Muscle layer of colon (tissue), 2 donors: Measurements from ENCODE around the gene PTH2.

Experiments
- H3K27ac ChIP-seq: one replicate; pipeline ENCODE4 v1.7.0; 2013; ENCODE audit warnings: low read depth, mild to moderate bottlenecking, low read length, moderate library complexity
- H3K27me3 ChIP-seq, 2 donors: one replicate each; pipeline ENCODE4 v1.7.0; 2013; ENCODE audit warnings: low read length in 2 of 2, mild to moderate bottlenecking in 2 of 2; ENCODE audit not compliant: insufficient read depth in 2 of 2, control insufficient read depth in 1 of 2
- H3K36me3 ChIP-seq: one replicate; pipeline ENCODE4 v1.7.0; 2013; ENCODE audit warnings: mild to moderate bottlenecking, low read length; ENCODE audit not compliant: insufficient read depth
- H3K4me1 ChIP-seq: one replicate; pipeline ENCODE4 v1.7.0; 2013; ENCODE audit warnings: mild to moderate bottlenecking, low read length; ENCODE audit not compliant: insufficient read depth
- H3K4me3 ChIP-seq, 2 donors: one replicate each; pipeline ENCODE4 v1.7.0; 2013; ENCODE audit warnings: low read length in 2 of 2, low read depth in 1 of 2, mild to moderate bottlenecking in 1 of 2, moderate library complexity in 1 of 2
- H3K9ac ChIP-seq: one replicate; pipeline ENCODE4 v1.7.0; 2013; ENCODE audit warnings: low read length
- H3K9me3 ChIP-seq: one replicate; pipeline ENCODE4 v1.7.0; 2013; ENCODE audit warnings: mild to moderate bottlenecking, low read length
- donor health status: abdominal sarcoma.
- donor health status: Adenocarcinoma of cecum.

The PTH2 gene

DNA sequence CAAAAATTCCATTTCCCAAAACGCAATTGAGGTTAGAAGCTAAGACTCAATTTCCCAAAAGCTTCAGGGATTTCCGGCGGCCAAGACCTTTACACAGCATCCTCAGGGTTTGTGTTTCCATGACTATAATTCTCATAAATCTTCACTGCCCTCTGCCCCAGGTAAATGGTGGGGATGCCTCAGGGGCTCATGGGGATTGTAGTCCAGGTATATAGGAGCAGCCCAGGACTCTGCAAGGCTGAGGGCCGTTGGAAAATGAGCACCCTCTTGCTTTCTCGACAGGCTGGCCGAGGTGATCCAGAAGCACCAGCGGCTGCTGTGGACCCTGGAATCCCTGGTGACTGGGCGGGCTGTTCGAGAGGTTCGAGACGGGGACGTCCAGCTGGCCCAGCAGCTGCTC, 36.1 kb upstream of the PTH2 start:
- H3K9ac ChIP-seq: no peak overlapping the region
- peaks cover 1% of the 10 kb centered on the region for H3K4me1 ChIP-seq
- H3K4me3 ChIP-seq: no peak overlapping the region
- H3K27ac ChIP-seq: no peak overlapping the region
- no peaks in the 10 kb centered on the region for H3K9me3 ChIP-seq
- no peaks in the 10 kb centered on the region for H3K27me3 ChIP-seq
- H3K36me3 ChIP-seq: no peaks in the 10 kb centered on the region

DNA sequence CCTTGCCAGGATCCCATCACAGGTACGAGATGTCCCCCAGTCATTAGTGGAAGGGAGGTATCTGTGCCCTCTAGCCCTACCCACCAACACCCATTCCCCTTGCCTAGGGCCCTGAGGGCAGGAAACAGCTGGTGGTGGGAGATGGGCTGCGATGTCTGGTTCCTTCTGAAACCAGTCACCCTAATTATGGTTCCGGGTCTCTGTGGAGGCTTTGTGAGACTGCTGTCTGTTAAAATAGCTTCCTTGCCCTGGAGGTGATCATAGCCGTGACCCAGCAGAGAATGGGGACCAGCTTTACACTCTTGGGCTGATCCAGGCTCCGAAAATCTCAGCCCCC, 35.3 kb upstream of the PTH2 start:
- Histone ChIP-seq H3K27ac (no peak overlapping the region), H3K36me3 (no peaks in the 10 kb centered on the region), H3K4me3 (no peak overlapping the region), H3K27me3 (no peaks in the 10 kb centered on the region), H3K4me1 (peaks cover 8% of the 10 kb centered on the region), H3K9ac (no peak overlapping the region), H3K9me3 (no peaks in the 10 kb centered on the region)

DNA sequence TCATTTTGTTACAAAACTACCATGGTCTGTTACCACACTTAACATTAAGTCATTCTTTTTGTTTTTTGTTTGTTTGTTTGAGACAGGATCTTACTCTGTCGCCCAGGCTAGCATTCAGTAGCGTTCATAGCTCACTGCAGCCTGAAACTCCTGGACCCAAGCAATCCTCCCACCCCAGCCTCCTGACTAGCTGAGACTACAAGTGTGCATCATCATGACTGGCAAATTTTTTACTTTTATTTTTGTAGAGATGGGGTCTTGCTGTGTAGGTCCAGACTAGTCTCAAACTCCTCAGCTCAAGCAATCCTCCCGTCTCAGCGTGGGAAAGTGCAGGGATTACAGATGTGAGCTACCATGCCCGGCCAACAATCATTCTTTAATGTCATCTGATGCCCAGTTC, 33.1 kb upstream of the PTH2 start:
- Histone ChIP-seq H3K4me3 (no peak overlapping the region), H3K27ac (no peak overlapping the region), H3K9ac (no peak overlapping the region), H3K27me3 (no peaks in the 10 kb centered on the region), H3K4me1 (peaks cover 8% of the 10 kb centered on the region), H3K9me3 (no peaks in the 10 kb centered on the region), H3K36me3 (no peaks in the 10 kb centered on the region)

DNA sequence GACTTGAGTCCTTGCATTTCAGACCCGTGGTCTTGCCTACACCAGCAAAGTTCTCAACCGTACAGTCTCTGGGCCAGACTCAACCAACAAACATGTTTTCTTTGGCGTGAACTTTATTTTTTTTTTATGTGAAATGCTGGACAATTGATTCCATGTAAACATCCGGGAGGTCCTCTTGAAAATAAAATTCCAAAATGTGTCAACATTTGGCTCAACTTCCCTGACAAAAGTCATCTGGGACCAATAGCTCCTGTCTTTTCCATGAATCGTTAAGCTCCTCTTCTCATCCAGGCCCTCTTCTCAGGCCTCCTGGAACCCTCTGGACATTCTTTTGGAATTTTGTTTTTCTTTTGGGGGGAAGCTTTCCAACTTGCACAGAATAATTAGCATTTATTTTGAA, 32.5 kb upstream of the PTH2 start:
- Histone ChIP-seq H3K27me3 (no peaks in the 10 kb centered on the region), H3K4me3 (no peak overlapping the region), H3K9me3 (no peaks in the 10 kb centered on the region), H3K36me3 (no peaks in the 10 kb centered on the region), H3K27ac (no peak overlapping the region), H3K4me1 (peaks cover 9% of the 10 kb centered on the region), H3K9ac (no peak overlapping the region)

DNA sequence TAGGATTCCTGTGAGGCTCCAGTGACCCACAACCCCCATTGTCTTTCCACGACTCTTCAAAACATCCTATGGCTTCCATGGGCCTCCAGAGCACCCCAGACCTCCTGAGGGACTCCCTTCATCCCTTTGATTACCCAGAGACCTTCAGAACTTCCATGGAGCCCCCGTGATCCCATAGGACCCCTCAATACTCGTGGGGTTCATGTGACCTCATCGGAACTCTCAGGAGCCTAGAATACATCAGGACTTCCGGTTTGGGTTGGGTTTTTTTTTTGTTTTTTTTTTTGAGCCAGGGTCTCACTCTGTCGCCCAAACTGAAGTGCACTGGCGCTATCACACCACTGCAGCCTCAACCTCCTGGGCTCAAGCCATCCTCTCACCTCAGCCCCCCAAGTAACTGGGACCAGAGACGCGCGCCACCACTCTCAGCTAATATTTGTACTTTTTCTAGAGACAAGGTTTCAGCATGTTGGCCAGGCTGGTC, 30.6 kb upstream of the PTH2 start:
- Histone ChIP-seq H3K9ac (peak overlapping the region; percentile 86), H3K4me3 (peak overlapping the region; percentile 40 to 80), H3K36me3 (peaks cover 7% of the 10 kb centered on the region), H3K9me3 (no peaks in the 10 kb centered on the region), H3K4me1 (peaks cover 12% of the 10 kb centered on the region), H3K27me3 (no peaks in the 10 kb centered on the region), H3K27ac (peak overlapping the region; percentile 75)

DNA sequence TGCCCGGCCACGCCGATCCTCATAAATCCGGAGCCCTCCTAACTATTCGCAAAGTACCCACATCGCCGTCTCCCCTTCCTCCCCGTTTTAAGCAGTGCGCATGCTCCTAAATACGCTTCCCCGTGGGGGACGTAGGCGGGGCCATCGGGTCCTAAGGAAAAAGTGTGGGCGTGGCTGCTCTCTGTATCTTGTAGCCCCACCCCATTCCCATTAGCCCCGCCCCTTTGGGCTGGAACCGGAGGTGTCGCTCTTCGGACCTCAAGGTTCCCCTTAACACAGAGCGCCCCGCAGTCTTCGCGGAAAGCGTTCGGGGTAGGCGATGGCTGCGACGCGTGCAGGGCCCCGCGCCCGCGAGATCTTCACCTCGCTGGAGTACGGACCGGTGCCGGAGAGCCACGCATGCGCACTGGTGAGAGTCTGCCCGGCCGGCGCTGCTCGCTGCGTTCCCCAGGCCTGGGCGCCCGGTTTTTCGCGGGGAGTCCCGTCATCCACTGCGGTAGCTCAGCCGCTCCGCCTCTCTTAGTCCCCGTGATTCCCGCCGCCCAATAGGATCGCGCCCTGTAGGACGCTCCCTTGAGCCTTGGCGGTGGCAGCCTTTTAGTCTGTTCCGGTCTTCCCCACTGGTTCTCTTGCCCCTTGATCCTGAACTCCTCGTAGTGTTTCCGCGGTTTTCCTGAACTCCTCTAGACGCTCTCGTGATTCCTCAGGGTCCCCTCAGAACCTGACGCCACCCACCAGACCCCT, 29.9 kb upstream of the PTH2 start, which contains the start of gene ALDH16A1:
Gene ALDH16A1 (plus strand): TSS at position 213 of the 744 bp plus-strand sequence. CDS start 107 bp downstream, at position 320.
- peak within 1 kb of the TSS; percentile 75 for H3K27ac ChIP-seq
- no peaks in the 10 kb centered on the region for H3K9me3 ChIP-seq
- peak within 1 kb of the TSS; percentile 40 to 91 for H3K4me3 ChIP-seq
- H3K27me3 ChIP-seq: no peaks in the 10 kb centered on the region
- H3K4me1 ChIP-seq: peaks cover 12% of the 10 kb centered on the region
- H3K9ac ChIP-seq: peak within 1 kb of the TSS; percentile 86
- H3K36me3 ChIP-seq: peaks cover 10% of the 10 kb centered on the region

DNA sequence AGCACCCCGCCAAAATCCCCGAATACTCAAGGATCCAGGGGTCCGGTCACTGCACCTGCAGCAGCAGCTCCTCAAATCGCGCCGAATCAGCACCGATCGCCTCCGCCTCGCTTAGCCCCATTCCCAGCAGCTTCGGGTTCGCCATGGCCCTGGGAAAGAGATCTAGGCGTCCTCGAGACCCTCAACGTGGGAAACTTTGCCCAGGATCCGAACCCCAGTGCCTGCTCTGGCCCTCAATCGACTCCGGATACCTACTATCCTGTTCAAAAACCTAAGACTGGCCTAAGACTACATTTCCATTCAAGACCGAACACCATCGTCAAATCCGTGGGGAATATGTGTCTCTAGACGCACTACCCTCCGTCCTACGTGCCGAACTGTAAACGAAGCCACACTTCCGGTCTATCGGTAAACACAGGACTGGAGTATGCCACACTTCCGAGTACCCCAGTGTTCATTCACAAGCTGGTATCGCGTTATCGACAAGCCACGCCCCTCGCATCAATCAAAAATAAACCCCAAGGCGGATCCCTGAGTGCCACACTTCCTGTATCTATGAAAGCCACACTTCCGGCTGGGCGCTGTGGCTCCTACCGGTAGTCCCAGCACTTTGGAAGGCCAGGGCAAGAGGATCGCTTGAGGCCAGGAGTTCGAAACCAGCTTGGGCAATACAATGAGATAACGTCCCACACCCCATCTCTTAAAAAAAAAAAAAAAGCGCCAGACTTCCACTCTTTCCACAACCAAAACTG, 28.4 kb upstream of the PTH2 start, which contains the start of gene PIH1D1:
Gene PIH1D1 (minus strand): TSS at position 385 of the 752 bp plus-strand sequence. CDS start 240 bp downstream, at position 145.
- peak within 1 kb of the TSS; percentile 81 for H3K9ac ChIP-seq
- peaks cover 12% of the 10 kb centered on the region for H3K4me1 ChIP-seq
- H3K27ac ChIP-seq: peak within 1 kb of the TSS; percentile 75
- H3K27me3 ChIP-seq: no peaks in the 10 kb centered on the region
- peak within 1 kb of the TSS; percentile 76 to 91 for H3K4me3 ChIP-seq
- no peaks in the 10 kb centered on the region for H3K9me3 ChIP-seq
- H3K36me3 ChIP-seq: peaks cover 12% of the 10 kb centered on the region

DNA sequence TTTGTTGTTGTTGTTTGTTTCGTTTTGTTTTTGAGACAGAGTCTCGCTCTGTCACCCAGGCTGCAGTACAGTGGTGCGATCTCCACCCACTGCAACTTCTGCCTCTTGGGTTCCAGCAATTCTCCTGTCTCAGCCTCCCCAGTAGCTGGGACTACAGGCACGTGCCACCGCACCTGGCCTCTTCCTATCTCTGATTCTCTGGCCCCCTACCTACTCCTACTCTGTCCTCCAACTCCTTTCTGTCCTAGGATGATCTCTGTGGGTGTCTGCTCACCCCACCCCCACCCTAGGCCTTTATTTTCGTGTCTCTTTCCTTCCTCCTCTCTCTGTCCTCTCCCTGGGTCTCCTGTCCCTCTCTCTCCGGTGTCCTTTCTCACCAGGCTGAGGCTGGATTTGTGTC, 27.2 kb upstream of the PTH2 start:
- H3K4me3 ChIP-seq: peak overlapping the region in 1 of 2 donors; percentile 91

DNA sequence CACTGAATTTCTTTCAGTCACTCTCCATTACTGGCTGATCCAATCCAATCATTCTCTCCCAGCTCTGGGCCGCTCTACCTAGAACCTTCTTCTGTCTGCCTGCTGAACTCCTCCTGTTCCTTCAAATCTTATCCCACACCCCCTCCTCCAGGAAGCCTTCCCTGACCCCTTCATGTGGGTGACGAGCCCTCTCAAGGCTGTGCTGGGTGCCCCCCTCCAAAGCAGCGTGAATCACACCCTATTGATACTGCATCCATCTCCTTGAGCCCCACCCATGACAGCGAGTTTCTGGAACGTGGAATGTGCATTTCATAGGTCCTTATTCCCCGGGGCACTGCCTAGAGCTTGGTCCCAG, 25.2 kb upstream of the PTH2 start:
- Histone ChIP-seq H3K36me3 (peaks cover 15% of the 10 kb centered on the region), H3K9me3 (no peaks in the 10 kb centered on the region), H3K9ac (no peak overlapping the region), H3K4me1 (peaks cover 3% of the 10 kb centered on the region), H3K27ac (no peak overlapping the region), H3K27me3 (no peaks in the 10 kb centered on the region), H3K4me3 (no peak overlapping the region)

More for the DNA sequence above, 27.2 kb upstream of the PTH2 start:
- Histone ChIP-seq H3K27me3 (no peaks in the 10 kb centered on the region), H3K27ac (no peak overlapping the region), H3K36me3 (peaks cover 15% of the 10 kb centered on the region), H3K9ac (no peak overlapping the region), H3K9me3 (no peaks in the 10 kb centered on the region), H3K4me1 (peaks cover 12% of the 10 kb centered on the region)

DNA sequence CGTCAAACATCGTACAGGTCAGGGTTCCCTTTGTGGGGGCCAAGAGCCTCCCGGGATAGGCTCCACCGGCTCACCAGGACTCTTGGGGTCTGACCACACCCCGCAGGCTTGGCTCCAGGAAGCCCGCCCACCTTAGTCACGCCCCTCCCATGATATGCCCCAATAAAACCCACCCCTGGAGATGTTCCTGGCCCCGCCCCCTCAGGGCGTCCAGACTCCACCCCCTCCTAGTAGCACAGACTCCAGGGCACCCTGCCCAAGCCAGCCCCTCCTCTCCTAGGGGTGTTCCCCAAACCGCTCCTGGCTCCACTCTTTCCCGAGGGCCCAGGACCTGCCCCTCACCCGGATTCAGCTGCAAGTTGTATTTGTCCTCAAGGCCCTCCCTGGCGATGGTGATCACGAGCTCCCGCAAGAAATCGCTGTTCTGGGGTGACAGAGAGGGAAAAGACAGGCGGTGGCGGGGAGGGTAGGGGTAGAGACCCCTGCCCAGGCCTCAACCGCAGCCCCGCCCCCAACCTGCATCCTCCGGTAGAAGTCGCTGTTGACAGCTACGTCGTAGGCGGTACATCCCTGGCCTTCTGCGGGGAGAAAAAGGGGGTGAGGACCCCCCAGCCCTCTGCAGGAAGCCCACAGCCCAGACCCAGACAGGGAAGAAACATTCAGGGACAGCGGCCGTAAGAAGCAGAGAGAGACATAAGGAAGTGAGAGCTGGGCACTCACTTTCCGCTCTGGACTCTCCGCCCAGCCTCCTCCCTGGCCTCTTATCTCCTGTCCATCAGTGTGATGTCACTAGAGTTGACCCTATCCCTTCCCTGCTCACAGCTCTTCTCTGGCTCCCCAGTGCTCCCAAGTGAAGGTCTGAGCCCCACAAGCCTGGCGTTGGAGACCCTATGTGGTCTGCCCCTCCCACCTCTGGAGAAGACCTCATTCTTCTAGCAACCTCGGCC, 24.5 kb upstream of the PTH2 start:
- H3K27ac ChIP-seq: no peak overlapping the region
- H3K4me3 ChIP-seq: no peak overlapping the region
- peaks cover 15% of the 10 kb centered on the region for H3K36me3 ChIP-seq
- no peak overlapping the region for H3K9ac ChIP-seq
- peaks cover 3% of the 10 kb centered on the region for H3K4me1 ChIP-seq
- H3K27me3 ChIP-seq: peaks cover 0 to 6% of the 10 kb centered on the region in 2 donors
- no peaks in the 10 kb centered on the region for H3K9me3 ChIP-seq

DNA sequence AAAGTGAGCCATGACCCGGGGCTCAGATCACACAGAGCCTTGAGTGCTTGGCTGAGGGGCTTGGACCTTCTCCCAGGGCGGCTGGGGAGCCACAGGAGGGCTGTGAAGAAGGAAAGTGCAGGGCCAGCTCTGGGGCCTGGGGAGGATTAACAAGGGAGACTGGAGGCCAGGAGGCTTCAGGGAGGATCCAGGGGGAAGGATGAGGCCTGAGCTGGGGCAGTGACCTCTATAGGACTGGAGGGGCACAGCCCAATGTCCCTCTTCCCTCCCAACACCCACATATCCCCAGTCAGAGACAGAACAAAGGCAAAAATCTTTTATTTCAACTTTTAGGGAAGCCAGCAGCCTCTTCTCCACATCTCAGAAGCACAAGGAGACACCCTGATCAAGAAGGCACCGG, 22.8 kb upstream of the PTH2 start:
- Histone ChIP-seq H3K36me3 (peaks cover 15% of the 10 kb centered on the region), H3K9me3 (no peaks in the 10 kb centered on the region), H3K4me3 (no peak overlapping the region), H3K9ac (no peak overlapping the region), H3K27ac (no peak overlapping the region), H3K27me3 (peaks cover 7 to 21% of the 10 kb centered on the region in 2 donors), H3K4me1 (peaks cover 3% of the 10 kb centered on the region)
